WI38 (cell line): ENCODE data around the gene PTH2R.
"Not testable (repeated sequence)": the region's sequence is repeated elsewhere in the genome, so short reads cannot be mapped to it uniquely, and the experiment has no call there.

Experiments used
- H3K4me3 ChIP-seq: 2 replicates; pipeline ENCODE4 v1.5.1; 2011; ENCODE audit warnings: low read depth, mild to moderate bottlenecking, control low read depth, low read length
- TF ChIP-seq, protein P1 (sequence below): IDR thresholded peaks from 2 replicates; pipeline ENCODE4 v1.5.1; 2012; ENCODE audit warnings: low read depth, mild to moderate bottlenecking, control low read depth, low read length

The PTH2R gene

GRCh38 chr2:208531361-208531760, 124.8 kb downstream of the PTH2R start:
- TF ChIP-seq, protein P1, sequence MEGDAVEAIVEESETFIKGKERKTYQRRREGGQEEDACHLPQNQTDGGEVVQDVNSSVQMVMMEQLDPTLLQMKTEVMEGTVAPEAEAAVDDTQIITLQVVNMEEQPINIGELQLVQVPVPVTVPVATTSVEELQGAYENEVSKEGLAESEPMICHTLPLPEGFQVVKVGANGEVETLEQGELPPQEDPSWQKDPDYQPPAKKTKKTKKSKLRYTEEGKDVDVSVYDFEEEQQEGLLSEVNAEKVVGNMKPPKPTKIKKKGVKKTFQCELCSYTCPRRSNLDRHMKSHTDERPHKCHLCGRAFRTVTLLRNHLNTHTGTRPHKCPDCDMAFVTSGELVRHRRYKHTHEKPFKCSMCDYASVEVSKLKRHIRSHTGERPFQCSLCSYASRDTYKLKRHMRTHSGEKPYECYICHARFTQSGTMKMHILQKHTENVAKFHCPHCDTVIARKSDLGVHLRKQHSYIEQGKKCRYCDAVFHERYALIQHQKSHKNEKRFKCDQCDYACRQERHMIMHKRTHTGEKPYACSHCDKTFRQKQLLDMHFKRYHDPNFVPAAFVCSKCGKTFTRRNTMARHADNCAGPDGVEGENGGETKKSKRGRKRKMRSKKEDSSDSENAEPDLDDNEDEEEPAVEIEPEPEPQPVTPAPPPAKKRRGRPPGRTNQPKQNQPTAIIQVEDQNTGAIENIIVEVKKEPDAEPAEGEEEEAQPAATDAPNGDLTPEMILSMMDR, result no peak
- H3K4me3 ChIP-seq, result no peak overlapping the region

DNA sequence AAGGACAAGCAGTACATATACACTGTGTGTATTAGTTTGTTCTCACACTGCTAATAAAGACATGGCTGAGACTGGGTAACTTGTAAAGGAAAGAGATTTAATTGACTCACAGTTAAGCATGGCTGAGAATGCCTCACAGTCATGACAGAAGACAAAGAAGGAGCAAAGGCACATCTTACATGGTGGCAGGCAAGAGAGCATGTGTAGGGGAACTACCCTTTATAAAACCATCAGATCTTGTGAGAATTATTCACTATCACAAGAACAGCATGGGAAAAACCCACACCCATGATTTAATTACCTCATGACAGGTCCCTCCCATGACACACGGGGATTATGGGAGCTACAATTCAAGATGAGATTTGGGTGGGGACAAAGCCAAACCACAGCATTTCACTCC, 129.0 kb downstream of the PTH2R start:
- H3K4me3 ChIP-seq, result not testable (repeated sequence)

DNA sequence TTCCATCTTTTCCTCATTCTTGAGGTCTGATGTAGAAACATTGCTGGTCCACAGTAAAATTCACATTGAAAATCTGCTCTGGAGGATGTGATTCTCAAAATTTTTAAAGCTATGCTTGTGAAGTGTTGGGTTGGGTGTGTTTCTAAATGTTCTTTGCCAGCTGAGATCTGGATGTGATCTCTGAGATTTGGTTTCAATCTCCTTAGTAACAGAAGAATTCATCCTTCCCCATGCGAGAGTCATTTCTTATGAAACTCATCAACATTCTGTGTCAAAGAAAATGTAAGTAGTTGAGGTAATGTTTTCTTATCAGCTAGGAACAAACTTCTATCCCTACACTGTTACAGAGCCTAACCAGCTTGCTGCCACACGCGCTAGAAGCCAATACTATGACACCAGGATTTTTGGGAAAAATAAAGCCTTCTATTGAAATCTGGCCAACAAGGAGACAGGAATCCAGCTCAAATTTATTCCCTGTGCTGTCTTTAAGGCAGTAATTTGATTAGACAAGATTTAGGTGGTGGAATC, 134.9 kb downstream of the PTH2R start:
- no peak overlapping the region for H3K4me3 ChIP-seq
- TF ChIP-seq, protein P1, result no peak

DNA sequence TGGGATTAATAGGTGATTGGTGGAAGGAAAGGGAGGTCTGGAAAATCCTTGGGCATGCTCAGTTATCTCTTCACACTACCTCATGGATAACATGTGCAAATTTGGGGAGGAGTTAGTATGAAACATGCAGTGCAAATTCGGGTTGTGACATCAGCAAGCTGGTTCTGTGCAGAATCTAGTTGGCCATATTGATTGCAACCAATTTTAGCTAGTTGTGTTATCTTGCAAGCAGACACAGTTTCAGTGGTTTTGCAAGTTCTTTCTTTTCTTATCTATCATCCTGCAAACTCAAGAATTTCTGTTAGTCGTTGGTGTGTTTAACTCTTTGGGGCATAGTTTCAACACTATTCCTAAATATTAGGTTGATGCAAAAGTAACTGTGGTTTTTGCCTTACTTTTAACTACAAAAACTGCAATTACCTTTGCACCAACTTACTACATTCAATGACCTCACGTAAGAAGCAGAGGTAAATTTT, 135.4 kb downstream of the PTH2R start:
- TF ChIP-seq, protein P1, result no peak
- no peak overlapping the region for H3K4me3 ChIP-seq

- TF ChIP-seq, protein P1, result no peak
- no peak overlapping the region for H3K4me3 ChIP-seq
Observed at GRCh38 chr2:208542465-208543041, 136.0 kb downstream of the PTH2R start.
